Measurements from ENCODE around the gene VDAC1. TPM values are rescaled to one million over a fixed set of nuclear protein-coding genes. Genes with fewer than 3 reads are reported as not detected.

Gene VDAC1
- total RNA-seq, 1 donor from 2014 or later, result 112 TPM

- Histone ChIP-seq H3K9me3 (no peaks in the 10 kb centered on the region), H3K36me3 (no peaks in the 10 kb centered on the region), H3K27me3 (no peaks in the 10 kb centered on the region), H3K27ac (no peak overlapping the region), H3K4me1 (no peaks in the 10 kb centered on the region), H3K4me3 (no peak overlapping the region)
- ATAC-seq (no peak), DNase-seq (no peak)
- TF ChIP-seq CTCF (IDR thresholded peaks at IDR 0.05), result no peak
- intact Hi-C loops (cut with DNase I), result no loop called here
Observed at GRCh38 chr5:134019636-134020035, 14.9 kb upstream of the VDAC1 start.

- Histone ChIP-seq H3K9me3 (no peaks in the 10 kb centered on the region), H3K4me1 (no peaks in the 10 kb centered on the region), H3K4me3 (no peak overlapping the region), H3K36me3 (no peaks in the 10 kb centered on the region), H3K27me3 (no peaks in the 10 kb centered on the region), H3K27ac (no peak overlapping the region)
- no peak for ATAC-seq
- intact Hi-C loops (cut with DNase I), result no loop called here
- no peak for DNase-seq
- no peak for TF ChIP-seq CTCF (IDR thresholded peaks at IDR 0.05)
Observed at GRCh38 chr5:134018986-134019316, 14.2 kb upstream of the VDAC1 start.

- no peak overlapping the region for H3K27ac ChIP-seq
- no peak for TF ChIP-seq CTCF (IDR thresholded peaks at IDR 0.05)
- H3K4me1 ChIP-seq, result no peaks in the 10 kb centered on the region
- no peak overlapping the region for H3K4me3 ChIP-seq
- no peaks in the 10 kb centered on the region for H3K27me3 ChIP-seq
- DNase-seq, result no peak
- H3K9me3 ChIP-seq, result no peaks in the 10 kb centered on the region
- no peak for ATAC-seq
- no peaks in the 10 kb centered on the region for H3K36me3 ChIP-seq
- intact Hi-C loops (cut with DNase I), result no loop called here
Observed at GRCh38 chr5:134018154-134018985, 13.6 kb upstream of the VDAC1 start.

- no peaks in the 10 kb centered on the region for H3K27me3 ChIP-seq
- H3K4me1 ChIP-seq, result peaks cover 10% of the 10 kb centered on the region
- no peak for DNase-seq
- H3K27ac ChIP-seq, result no peak overlapping the region
- H3K9me3 ChIP-seq, result no peaks in the 10 kb centered on the region
- no peaks in the 10 kb centered on the region for H3K36me3 ChIP-seq
- no peak overlapping the region for H3K4me3 ChIP-seq
- no peak for TF ChIP-seq CTCF (IDR thresholded peaks at IDR 0.05)
- ATAC-seq, result no peak
- intact Hi-C loops (cut with DNase I), result no loop called here
Observed at GRCh38 chr5:134008266-134008749, 3.5 kb upstream of the VDAC1 start.

- H3K27me3 ChIP-seq, result no peaks in the 10 kb centered on the region
- H3K27ac ChIP-seq, result no peak overlapping the region
- H3K9me3 ChIP-seq, result no peaks in the 10 kb centered on the region
- peaks cover 16% of the 10 kb centered on the region for H3K4me1 ChIP-seq
- H3K4me3 ChIP-seq, result no peak overlapping the region
- ATAC-seq, result no peak
- no peak for TF ChIP-seq CTCF (IDR thresholded peaks at IDR 0.05)
- intact Hi-C loops (cut with DNase I), result no loop called here
- H3K36me3 ChIP-seq, result no peaks in the 10 kb centered on the region
- DNase-seq, result no peak
Observed at GRCh38 chr5:134007581-134008265, 2.9 kb upstream of the VDAC1 start.
